ENCODE measurements around the gene SDHAF4. TPM values are rescaled to one million over a fixed set of nuclear protein-coding genes. Genes with fewer than 3 reads are reported as not detected.

SDHAF4 gene
- total RNA-seq, 1 donor: 11.2 TPM

DNA sequence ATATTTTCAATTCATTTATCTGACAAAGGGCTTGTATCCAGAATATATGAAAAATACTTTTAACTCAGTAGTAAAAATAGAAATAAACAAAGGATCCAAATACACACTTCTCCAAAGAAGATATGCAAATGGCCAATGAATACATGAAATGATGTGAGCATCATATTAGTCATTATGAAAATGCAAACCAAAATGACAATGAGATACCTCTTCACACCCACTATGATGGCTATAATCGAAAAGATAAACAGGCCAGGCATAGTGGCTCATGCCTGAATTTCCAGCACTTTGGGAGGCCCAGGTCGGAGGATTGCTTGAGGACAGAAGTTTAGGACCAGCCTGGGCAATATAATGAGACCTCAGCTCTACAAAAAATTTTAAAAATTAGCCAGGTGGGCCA is 67.1 kb downstream of the SDHAF4 start:
- TF ChIP-seq CTCF (IDR thresholded peaks at IDR 0.05; ENCODE audit: insufficient read depth, low read depth, low read length): no peak
- no peak overlapping the region for H3K4me3 ChIP-seq (ENCODE audit: low read depth, low read length)
- DNase-seq (ENCODE audit: low read depth): no peak

DNA sequence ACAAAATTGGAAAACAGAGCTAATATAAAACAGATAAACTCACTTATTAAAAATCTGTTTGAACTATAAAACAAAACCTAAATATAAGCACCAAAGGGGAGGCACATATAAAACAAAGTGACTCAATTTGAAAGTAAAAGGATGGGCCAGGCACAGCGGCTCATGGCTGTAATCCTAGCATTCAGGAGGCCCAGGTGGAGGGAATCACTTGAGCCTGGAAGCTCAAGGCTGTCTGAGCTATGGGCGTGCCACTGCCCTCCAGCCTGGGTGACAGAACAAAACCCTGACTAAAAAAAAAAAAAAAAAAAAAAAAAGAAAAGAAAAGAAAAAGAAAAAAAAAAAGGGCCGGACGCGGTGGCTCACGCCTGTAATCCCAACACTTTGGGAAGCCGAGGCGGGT is 69.9 kb downstream of the SDHAF4 start:
- DNase-seq (ENCODE audit: low read depth): no peak
- no peak for TF ChIP-seq CTCF (IDR thresholded peaks at IDR 0.05; ENCODE audit: insufficient read depth, low read depth, low read length)
- H3K4me3 ChIP-seq (ENCODE audit: low read depth, low read length): no peak overlapping the region

DNA sequence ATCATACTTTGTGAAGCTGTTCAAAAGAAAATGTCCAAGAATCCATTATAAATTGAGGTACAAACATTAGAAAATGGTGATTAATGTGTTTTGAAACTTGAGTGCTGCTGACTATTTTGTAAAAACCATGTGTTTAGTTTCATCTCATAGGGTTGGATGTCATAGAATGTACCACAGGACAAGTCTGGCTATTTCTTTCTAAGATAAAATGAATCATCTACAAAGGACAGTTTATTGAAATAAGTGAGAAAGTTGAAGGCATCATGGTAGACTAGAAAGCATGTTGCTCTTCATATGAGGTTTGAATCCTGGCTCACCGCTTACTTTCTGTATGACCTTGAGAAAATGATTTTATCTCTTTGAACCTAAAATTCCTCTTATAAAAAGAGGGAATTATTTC is 71.7 kb downstream of the SDHAF4 start:
- TF ChIP-seq CTCF (IDR thresholded peaks at IDR 0.05; ENCODE audit: insufficient read depth, low read depth, low read length): no peak
- no peak for DNase-seq (ENCODE audit: low read depth)
- no peak overlapping the region for H3K4me3 ChIP-seq (ENCODE audit: low read depth, low read length)

Other genes starting within 250 kb of the SDHAF4 start
- 18.4 and 29.4 TPM in 2 replicates for gene FAM135A, start 153.4 kb upstream of the SDHAF4 start, total RNA-seq
- gene SMAP1, start 101.0 kb downstream of the SDHAF4 start, total RNA-seq: 20.0 and 20.3 TPM in 2 replicates

Measured in fibroblast of villous mesenchyme (primary cell).